Nephron (organoid): ENCODE data around the gene BMPR2.

Source experiments
- H3K27ac Mint-ChIP-seq, 3 experiments: 2 replicates each; pipeline ENCODE4 v1.8.0; 2020; ENCODE audit warnings: mixed read lengths in 3 of 3, mild to moderate bottlenecking in 2 of 3, moderate library complexity in 1 of 3
- H3K27me3 Mint-ChIP-seq: 2 replicates; pipeline ENCODE4 v1.8.0; 2021; ENCODE audit warnings: low read depth, mild to moderate bottlenecking, moderate library complexity, mixed read lengths
- H3K36me3 Mint-ChIP-seq: 2 replicates; pipeline ENCODE4 v1.8.0; 2020; ENCODE audit warnings: low read depth, mixed read lengths
- H3K4me1 Mint-ChIP-seq: 2 replicates; pipeline ENCODE4 v1.8.0; 2020; ENCODE audit warnings: mixed read lengths
- H3K4me3 Mint-ChIP-seq, 3 experiments: 2 replicates each; pipeline ENCODE4 v1.8.0; 2020; ENCODE audit warnings: mild to moderate bottlenecking in 3 of 3, mixed read lengths in 3 of 3, moderate library complexity in 2 of 3
- H3K9me3 Mint-ChIP-seq: 2 replicates; pipeline ENCODE4 v1.8.0; 2020; ENCODE audit warnings: mixed read lengths
- CTCF ChIP-seq, 3 experiments: fragments of 200-600 bp; sonication (generic); IDR thresholded peaks; one replicate each; pipeline ENCODE4 v1.5.0; 2021; ENCODE audit warnings: antibody characterized with exemption in 3 of 3; ENCODE audit not compliant: unreplicated experiment in 3 of 3

BMPR2 gene

DNA sequence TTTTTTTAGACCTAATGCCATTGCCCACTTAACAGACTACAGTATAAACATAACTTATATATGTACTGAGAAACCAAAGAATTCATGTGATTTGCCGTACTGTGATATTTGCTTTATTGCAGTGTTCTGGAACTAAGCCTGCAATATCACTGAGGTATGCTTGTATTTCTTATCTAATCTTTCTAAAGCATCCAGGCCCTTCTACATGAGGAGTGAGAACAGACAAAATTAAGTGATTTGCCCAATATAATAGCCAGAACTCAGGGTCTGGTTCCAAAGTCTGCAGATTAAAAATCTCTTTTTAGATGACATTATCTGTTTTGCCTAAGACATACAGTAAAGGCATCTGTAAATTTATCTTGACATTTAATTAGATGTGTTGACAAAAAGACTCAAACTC is 41.9 kb downstream of the BMPR2 start:
- TF ChIP-seq CTCF (IDR thresholded peaks at IDR 0.05; ENCODE audit: unreplicated experiment in 3 of 3) = no peak
- peaks cover 13% of the 10 kb centered on the region for H3K4me1 Mint-ChIP-seq
- peaks cover 23% of the 10 kb centered on the region for H3K36me3 Mint-ChIP-seq
- peaks cover 6% of the 10 kb centered on the region for H3K9me3 Mint-ChIP-seq
- no peak overlapping the region for H3K4me3 Mint-ChIP-seq
- no peaks in the 10 kb centered on the region for H3K27me3 Mint-ChIP-seq
- peak overlapping the region in 2 of 3 experiments; percentile 1 to 48 for H3K27ac Mint-ChIP-seq

- H3K9me3 Mint-ChIP-seq = peaks cover 6% of the 10 kb centered on the region
- no peak overlapping the region for H3K4me3 Mint-ChIP-seq
- no peaks in the 10 kb centered on the region for H3K27me3 Mint-ChIP-seq
- H3K27ac Mint-ChIP-seq = peak overlapping the region; percentile 1 to 48 (median 2)
- no peak for TF ChIP-seq CTCF (IDR thresholded peaks at IDR 0.05; ENCODE audit: unreplicated experiment in 3 of 3)
- H3K36me3 Mint-ChIP-seq = peaks cover 23% of the 10 kb centered on the region
- H3K4me1 Mint-ChIP-seq = peaks cover 13% of the 10 kb centered on the region
These were observed 42.4 kb downstream of the BMPR2 start for GRCh38 chr2:202418511-202418910.

GRCh38 chr2:202423139-202423538 is 47.0 kb downstream of the BMPR2 start:
- H3K4me3 Mint-ChIP-seq = no peak overlapping the region
- TF ChIP-seq CTCF (IDR thresholded peaks at IDR 0.05; ENCODE audit: unreplicated experiment in 3 of 3) = no peak
- peaks cover 22% of the 10 kb centered on the region for H3K36me3 Mint-ChIP-seq
- H3K9me3 Mint-ChIP-seq = no peaks in the 10 kb centered on the region
- no peaks in the 10 kb centered on the region for H3K27me3 Mint-ChIP-seq
- H3K4me1 Mint-ChIP-seq = peaks cover 14% of the 10 kb centered on the region
- H3K27ac Mint-ChIP-seq = no peak overlapping the region

DNA sequence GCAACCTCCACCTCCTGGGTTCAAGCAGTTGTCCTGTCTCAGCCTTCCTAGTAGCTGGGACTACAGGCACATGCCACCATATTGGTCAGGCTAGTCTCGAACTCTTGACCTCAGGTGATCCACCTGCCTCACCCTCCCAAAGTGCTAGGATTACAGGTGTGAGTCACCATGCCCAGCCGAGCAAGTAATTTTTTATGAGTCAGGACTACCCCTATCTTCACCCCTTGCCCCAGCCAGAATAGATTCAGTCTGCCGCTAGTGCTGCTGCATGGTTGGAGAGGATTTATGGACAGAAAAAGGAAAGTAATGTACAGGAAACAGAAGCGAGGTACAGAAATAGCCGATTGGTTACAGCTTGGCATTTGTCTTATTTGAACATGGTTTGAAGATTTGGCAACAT is 48.9 kb downstream of the BMPR2 start:
- Mint-ChIP-seq H3K36me3 (peaks cover 35% of the 10 kb centered on the region), H3K27me3 (no peaks in the 10 kb centered on the region), H3K9me3 (no peaks in the 10 kb centered on the region), H3K4me3 (no peak overlapping the region), H3K27ac (no peak overlapping the region), H3K4me1 (peaks cover 16% of the 10 kb centered on the region)
- no peak for TF ChIP-seq CTCF (IDR thresholded peaks at IDR 0.05; ENCODE audit: unreplicated experiment in 3 of 3)

- Mint-ChIP-seq H3K27me3 (no peaks in the 10 kb centered on the region), H3K27ac (peak overlapping the region in 2 of 3 experiments; percentile 32 to 53), H3K9me3 (no peaks in the 10 kb centered on the region), H3K4me1 (peaks cover 16% of the 10 kb centered on the region), H3K36me3 (peaks cover 29% of the 10 kb centered on the region), H3K4me3 (no peak overlapping the region)
- no peak for TF ChIP-seq CTCF (IDR thresholded peaks at IDR 0.05; ENCODE audit: unreplicated experiment in 3 of 3)
These were observed 50.6 kb downstream of the BMPR2 start for GRCh38 chr2:202426751-202427150.

- Mint-ChIP-seq H3K27ac (peak overlapping the region; percentile 83 to 90 (median 87)), H3K27me3 (no peaks in the 10 kb centered on the region), H3K4me3 (peak overlapping the region in 1 of 3 experiments; percentile 6), H3K36me3 (peaks cover 29% of the 10 kb centered on the region), H3K4me1 (peaks cover 30% of the 10 kb centered on the region), H3K9me3 (no peaks in the 10 kb centered on the region)
- TF ChIP-seq CTCF (IDR thresholded peaks at IDR 0.05; ENCODE audit: unreplicated experiment in 3 of 3) = no peak
These were observed 53.2 kb downstream of the BMPR2 start for GRCh38 chr2:202429164-202429980.
